HAP-1 (cell line): Measurements from ENCODE around the gene NETO1.

Experiments used
- DNase-seq, 2 experiments: peaks; one replicate each; pipeline ENCODE4 v3.0.0-alpha.2; 2016 to 2020; ENCODE audit warnings: low spot score in 2 of 2
- H3K27me3 ChIP-seq: fragments of 250-450 bp; sonication (Bioruptor Pico); 2 replicates; pipeline ENCODE4 v1.5.1; 2020; ENCODE audit warnings: low read depth, mild to moderate bottlenecking, moderate library complexity
- H3K36me3 ChIP-seq: fragments of 250-450 bp; sonication (Bioruptor Pico); replicated peaks from 2 replicates; pipeline ENCODE4 v1.5.1; 2020; ENCODE audit warnings: mild to moderate bottlenecking
- H3K4me1 ChIP-seq: fragments of 250-450 bp; sonication (Bioruptor Pico); 2 replicates; pipeline ENCODE4 v1.5.1; 2020; ENCODE audit warnings: mild to moderate bottlenecking
- H3K4me3 ChIP-seq: fragments of 250-450 bp; sonication (Bioruptor Pico); 2 replicates; pipeline ENCODE4 v1.5.1; 2020; ENCODE audit warnings: mild to moderate bottlenecking, moderate library complexity
- H3K9me3 ChIP-seq: fragments of 250-450 bp; sonication (Bioruptor Pico); 2 replicates; pipeline ENCODE4 v1.5.1; 2020; ENCODE audit warnings: mild to moderate bottlenecking, moderate library complexity
- in situ Hi-C: fragments of 300-500 bp; cut with MboI; formaldehyde crosslinking; loops from 3 replicates; pipeline ENCODE4 v1.14.3; 2020; ENCODE audit warnings: low sequenced_read_pairs, inconsistent platforms, mixed read lengths

The NETO1 gene

DNA sequence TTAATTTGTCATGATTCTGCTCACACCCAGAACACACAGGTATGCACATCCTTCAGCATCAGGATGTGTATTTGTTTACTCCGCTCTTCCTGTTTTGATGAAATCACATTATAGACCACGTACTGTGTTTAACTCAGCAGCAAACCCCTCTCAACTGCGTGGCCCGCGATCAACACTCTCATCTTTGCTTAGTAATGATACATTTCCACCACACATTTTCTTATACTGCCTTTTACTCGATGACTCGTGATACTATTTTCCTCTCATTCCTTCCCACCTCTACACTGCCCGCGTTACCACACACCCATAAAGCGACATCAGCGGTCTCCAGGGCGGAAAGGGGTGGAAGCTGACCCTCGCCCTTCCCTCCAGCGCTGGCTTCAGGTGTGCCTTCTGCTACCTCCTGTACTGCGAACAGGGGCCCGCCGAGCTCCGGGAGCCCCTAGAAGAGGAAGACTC, 1.3 kb downstream of the NETO1 start:
- Histone ChIP-seq H3K27me3 (no peaks in the 10 kb centered on the region), H3K4me1 (no peaks in the 10 kb centered on the region), H3K36me3 (no peaks in the 10 kb centered on the region), H3K9me3 (no peaks in the 10 kb centered on the region), H3K4me3 (no peak overlapping the region)
- in situ Hi-C loops = no loop called here
- no peak for DNase-seq

DNA sequence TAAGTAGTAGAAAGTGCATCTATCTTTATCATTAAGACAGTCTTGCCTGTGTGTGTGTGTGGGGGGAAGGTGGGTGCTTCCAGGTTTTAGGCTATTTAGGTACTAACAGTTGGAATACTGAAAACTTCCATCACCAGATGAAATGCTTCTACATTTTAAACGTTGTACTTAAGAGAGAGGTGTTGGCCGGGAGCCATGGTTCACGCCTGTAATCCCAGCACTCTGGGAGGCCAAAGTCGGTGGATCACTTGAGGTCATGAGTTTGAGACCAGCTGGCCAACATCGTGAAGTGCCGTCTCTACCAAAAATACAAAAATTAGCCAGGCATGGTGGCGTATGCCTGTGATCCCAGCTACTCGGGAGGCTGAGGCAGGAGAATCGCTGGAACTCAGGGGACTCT, 4.0 kb downstream of the NETO1 start:
- no peak overlapping the region for H3K4me3 ChIP-seq
- in situ Hi-C loops = no loop called here
- H3K9me3 ChIP-seq = no peaks in the 10 kb centered on the region; the same call in 1 of the 2 replicates
- no peaks in the 10 kb centered on the region for H3K27me3 ChIP-seq
- no peak for DNase-seq
- H3K36me3 ChIP-seq = no peaks in the 10 kb centered on the region
- no peaks in the 10 kb centered on the region for H3K4me1 ChIP-seq

DNA sequence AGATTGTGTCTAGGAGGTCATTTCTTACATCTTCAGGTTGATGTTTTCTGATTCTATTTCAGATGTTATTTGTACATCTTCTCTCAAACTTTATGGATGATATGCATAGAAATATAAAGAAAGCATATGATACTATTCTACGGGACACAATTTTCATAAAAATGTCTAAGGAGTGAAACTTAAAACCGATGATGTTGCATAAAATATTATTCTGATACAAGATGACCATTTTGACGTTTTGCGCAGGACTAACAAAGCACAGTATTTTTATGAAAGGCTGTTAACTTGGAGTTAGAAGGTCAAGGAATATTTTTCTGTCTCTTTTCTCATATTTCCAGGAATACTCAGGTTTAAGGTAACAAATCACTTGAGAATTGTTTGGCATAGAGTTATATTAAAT, 8.7 kb downstream of the NETO1 start:
- in situ Hi-C loops = no loop called here
- no peaks in the 10 kb centered on the region for H3K36me3 ChIP-seq
- DNase-seq = no peak

DNA sequence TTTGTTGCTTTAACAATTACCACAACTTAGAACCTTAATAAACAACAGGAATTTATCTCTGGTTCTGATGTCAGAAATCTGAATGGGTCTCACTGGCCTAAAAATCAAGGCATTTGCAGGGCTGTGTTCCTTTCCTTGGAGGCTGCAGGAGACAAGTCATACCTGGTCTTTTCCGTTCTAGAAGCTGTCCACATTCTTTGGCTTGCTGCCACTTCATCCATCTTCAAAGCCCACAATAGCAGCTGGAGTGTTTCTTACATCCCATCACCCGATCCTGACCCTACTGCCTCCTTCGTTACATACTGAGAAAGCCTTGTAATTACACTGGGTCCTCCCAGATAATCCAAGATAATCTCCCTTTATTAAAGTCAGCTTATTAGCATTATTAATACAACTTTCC, 18.1 kb downstream of the NETO1 start:
- no peaks in the 10 kb centered on the region for H3K27me3 ChIP-seq
- H3K9me3 ChIP-seq = no peaks in the 10 kb centered on the region
- H3K4me3 ChIP-seq = no peak overlapping the region
- in situ Hi-C loops = no loop called here
- H3K36me3 ChIP-seq = no peaks in the 10 kb centered on the region
- H3K4me1 ChIP-seq = no peaks in the 10 kb centered on the region
- DNase-seq = no peak

More for the DNA sequence above, 8.7 kb downstream of the NETO1 start:
- no peak overlapping the region for H3K4me3 ChIP-seq
- H3K4me1 ChIP-seq = no peaks in the 10 kb centered on the region
- H3K27me3 ChIP-seq = no peaks in the 10 kb centered on the region
- no peaks in the 10 kb centered on the region; the same call in 1 of the 2 replicates for H3K9me3 ChIP-seq

DNA sequence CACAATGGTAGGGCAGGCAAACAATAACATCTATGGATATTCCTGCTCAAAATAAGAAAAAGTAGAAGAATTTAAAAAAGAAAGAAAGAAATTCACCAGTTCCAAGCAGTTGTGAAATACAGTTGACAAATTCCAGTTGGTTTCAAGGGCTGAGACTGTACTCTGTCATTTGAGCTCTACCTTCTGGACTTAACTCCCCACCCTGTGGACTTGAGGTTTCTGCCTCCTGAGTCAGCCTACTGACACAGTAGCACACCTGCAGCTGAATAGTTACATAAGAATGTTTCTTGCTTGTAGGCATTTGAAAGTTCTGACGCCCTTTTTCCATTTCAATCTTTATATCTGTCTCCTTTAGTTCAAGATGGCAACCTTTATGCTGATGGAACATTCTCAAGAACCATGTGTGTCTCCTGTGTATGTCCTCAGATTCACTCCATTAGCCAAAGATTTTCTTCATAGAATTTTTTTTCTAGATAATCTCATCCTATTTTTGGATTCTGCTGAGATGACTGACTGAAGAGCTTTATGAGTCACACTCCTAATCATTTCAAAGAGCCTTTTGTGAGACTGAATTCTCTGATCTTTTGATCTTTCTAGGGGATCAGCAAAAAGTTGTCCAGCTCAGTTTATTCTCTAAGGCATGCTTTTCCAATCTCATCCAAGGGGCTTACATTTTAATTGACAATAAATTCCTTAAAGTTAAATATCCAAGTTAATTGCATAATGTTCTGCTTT, 19.1 kb downstream of the NETO1 start:
- H3K36me3 ChIP-seq = no peaks in the 10 kb centered on the region
- no peak overlapping the region for H3K4me3 ChIP-seq
- DNase-seq = no peak
- in situ Hi-C loops = no loop called here
- no peaks in the 10 kb centered on the region for H3K4me1 ChIP-seq
- H3K9me3 ChIP-seq = no peaks in the 10 kb centered on the region
- no peaks in the 10 kb centered on the region for H3K27me3 ChIP-seq

DNA sequence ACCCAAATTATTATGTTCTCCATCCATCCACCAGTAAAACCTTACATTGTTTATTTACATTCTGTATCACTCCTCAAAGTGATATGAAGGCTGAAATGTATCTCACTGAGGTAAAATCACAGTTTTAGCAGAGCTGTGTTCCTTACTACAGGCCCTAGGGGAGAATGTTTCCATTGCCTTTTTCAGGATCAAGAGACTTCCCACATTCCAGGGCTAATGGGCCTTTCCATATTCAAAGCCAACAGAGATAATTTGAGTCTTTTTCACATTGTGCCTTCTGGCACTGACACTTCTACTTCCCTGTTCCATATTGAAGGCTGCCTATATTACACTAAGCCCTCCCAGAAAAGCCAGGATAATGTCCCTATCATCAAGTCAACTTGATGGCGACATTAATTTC, 20.0 kb downstream of the NETO1 start:
- Histone ChIP-seq H3K27me3 (no peaks in the 10 kb centered on the region), H3K9me3 (no peaks in the 10 kb centered on the region), H3K36me3 (no peaks in the 10 kb centered on the region), H3K4me1 (no peaks in the 10 kb centered on the region), H3K4me3 (no peak overlapping the region)
- in situ Hi-C loops = no loop called here
- DNase-seq = no peak

DNA sequence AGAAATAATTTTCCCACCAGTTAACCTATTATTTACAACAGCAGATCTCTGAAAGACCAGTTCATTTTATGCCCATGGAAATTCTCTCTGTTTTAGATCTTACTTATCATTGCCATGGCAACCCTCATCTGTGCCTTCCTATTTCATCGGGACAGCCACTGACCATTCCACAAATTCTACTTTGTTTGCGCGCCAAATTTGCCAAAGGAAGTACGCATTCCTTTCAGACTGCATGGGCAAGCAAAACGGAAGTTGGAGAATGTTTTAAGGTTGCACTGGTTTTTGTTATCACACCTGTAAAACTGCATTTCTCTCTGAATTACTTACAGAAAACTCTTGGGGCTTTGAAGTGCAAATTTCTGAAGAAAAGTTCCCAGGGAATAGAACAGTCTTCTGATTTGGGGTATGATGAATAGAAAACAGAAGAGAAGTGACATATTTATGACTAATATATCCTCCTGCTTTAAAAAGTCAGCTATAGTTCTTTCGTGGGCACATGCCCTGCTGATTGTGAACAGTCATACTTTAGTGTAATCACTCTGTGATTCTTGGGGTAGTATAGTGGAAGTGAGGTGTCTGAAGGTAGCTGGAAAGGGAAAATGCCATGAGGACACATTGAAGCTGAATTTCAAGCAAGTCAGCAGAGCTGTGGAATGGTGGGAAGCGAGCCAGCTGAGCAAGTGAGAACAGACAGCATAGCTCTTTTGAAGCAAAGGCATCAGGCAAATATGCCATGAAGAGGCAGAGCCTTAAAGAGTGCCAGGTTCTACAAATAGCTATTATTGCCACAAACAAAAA, 20.9 kb downstream of the NETO1 start:
- Histone ChIP-seq H3K9me3 (no peaks in the 10 kb centered on the region), H3K4me3 (no peak overlapping the region), H3K36me3 (no peaks in the 10 kb centered on the region), H3K27me3 (no peaks in the 10 kb centered on the region), H3K4me1 (no peaks in the 10 kb centered on the region)
- no peak for DNase-seq
- in situ Hi-C loops = no loop called here

DNA sequence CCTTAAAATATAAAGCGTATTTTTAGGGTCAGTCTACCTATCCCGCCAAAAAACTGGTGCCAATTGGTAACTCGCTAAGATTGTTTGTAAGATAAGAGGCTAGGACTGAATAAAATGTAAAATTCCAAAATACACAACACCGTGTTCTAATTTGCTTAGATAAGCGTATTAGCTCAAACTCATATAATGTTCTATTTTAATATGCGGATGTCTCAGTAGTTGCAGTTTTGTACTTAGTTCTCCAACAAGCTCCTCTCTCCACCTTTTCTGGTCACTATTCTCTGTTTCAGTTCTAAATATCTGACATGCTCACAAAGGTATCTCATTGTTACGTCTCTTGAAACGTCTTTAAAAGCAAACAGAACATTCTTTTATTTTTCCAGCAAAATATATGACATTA, 24.0 kb downstream of the NETO1 start:
- in situ Hi-C loops = no loop called here
- DNase-seq = no peak
- no peaks in the 10 kb centered on the region for H3K4me1 ChIP-seq
- no peaks in the 10 kb centered on the region for H3K27me3 ChIP-seq
- H3K36me3 ChIP-seq = no peaks in the 10 kb centered on the region
- H3K4me3 ChIP-seq = no peak overlapping the region
- no peaks in the 10 kb centered on the region for H3K9me3 ChIP-seq

DNA sequence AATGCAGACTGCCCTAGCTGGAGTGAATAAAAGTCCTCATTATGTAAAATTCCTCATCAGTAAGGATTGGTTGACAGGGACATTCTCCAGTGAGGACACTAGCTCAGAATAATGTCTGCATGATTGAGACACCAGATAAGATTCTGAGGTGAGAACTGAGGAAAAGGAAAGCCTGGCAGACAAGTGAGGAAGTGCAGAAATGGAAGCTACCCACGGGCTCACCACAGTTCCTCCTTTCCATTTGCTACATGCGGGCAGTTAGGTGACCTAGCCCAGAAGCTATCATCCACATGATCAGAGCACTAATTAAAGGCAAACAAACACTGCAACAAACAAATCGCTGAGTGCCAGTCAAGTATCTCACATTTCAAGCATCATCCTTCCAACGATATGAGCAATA, 27.7 kb downstream of the NETO1 start:
- no peaks in the 10 kb centered on the region for H3K27me3 ChIP-seq
- in situ Hi-C loops = no loop called here

DNA sequence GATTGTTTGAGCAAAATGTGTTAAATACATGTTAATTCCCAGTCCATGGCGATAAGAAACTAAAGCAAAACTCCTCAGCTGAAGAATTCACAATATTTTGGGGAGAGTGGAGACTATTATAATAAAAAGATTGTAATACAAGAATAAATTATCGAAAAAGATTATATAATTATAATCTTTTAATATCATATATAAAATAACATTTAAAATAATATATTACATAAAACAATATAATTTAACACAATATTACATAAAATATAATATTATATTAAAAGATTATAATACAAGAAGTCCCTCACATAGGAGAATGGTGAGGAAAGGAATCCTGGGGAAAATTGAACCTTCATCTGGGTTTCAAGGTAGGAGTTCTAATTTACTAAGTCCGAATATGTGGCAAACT, 33.1 kb downstream of the NETO1 start:
- in situ Hi-C loops = no loop called here
- H3K4me1 ChIP-seq = no peaks in the 10 kb centered on the region
- no peaks in the 10 kb centered on the region for H3K36me3 ChIP-seq
- no peaks in the 10 kb centered on the region for H3K9me3 ChIP-seq
- no peaks in the 10 kb centered on the region for H3K27me3 ChIP-seq
- H3K4me3 ChIP-seq = no peak overlapping the region
- DNase-seq = no peak

More for the DNA sequence above, 27.7 kb downstream of the NETO1 start:
- no peaks in the 10 kb centered on the region for H3K9me3 ChIP-seq
- no peak for DNase-seq
- no peaks in the 10 kb centered on the region for H3K4me1 ChIP-seq
- H3K4me3 ChIP-seq = no peak overlapping the region
- no peaks in the 10 kb centered on the region for H3K36me3 ChIP-seq

DNA sequence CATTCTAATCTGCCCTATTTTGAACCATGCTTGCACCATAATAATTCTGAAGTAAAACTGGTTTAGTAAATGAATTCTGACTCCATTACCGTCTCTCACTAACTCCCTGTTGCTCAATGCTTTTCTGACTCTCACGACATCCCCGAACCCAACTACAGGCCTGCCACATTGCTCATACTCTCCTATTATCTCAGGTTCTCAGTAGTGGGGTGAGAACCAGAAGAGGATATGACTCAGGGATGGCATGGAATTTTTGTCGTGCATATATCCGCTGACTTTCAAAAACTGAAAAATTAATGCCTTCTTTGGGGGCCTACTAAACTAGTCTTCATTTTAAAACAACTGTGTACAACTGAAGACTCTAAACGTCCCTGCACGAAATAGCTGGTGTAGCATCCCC, 34.3 kb downstream of the NETO1 start:
- DNase-seq = no peak
- H3K4me1 ChIP-seq = no peaks in the 10 kb centered on the region
- H3K36me3 ChIP-seq = no peaks in the 10 kb centered on the region
- H3K9me3 ChIP-seq = no peaks in the 10 kb centered on the region
- no peaks in the 10 kb centered on the region for H3K27me3 ChIP-seq
- in situ Hi-C loops = no loop called here
- H3K4me3 ChIP-seq = no peak overlapping the region

DNA sequence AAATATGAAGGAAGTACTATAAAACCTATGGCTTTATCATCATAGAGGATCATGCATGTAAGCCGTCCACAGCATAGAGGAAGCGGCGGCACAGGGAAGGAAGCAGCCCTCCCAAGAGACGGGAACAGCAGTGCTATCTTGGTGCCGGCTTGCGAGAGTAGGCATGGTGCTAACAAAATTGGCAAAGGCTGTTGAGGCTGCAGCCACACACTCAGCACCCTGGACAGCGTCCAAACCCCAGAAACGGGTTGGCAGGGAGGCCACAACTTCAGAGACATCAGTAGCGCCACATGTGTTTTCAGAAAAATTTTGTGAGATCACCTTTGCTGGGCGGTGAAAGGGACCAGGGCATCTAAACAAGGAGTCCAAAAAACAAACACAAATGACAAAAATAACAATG, 37.7 kb downstream of the NETO1 start:
- Histone ChIP-seq H3K36me3 (no peaks in the 10 kb centered on the region), H3K4me3 (no peak overlapping the region), H3K9me3 (no peaks in the 10 kb centered on the region), H3K4me1 (no peaks in the 10 kb centered on the region), H3K27me3 (no peaks in the 10 kb centered on the region)
- no peak for DNase-seq
- in situ Hi-C loops = no loop called here

DNA sequence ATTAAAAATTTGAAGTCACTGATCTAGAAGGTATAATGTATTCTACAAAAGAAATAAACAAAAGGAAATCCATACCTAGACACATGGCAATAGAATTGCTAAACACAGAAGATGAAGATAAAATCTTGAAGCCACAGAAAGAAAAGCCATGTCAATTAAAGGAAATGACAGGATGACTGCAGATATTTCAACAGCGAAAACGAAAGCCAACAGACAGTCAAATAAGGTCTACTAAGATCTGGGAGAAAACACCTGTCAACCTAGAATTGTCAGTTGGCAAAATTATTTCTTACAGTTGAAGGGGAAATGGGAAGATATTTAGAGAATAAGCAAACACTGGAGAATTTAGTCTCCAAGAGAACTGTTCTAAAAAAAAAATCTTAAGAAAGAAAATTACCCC, 39.2 kb downstream of the NETO1 start:
- in situ Hi-C loops = no loop called here
- H3K27me3 ChIP-seq = no peaks in the 10 kb centered on the region
- H3K4me1 ChIP-seq = no peaks in the 10 kb centered on the region
- DNase-seq = no peak
- H3K4me3 ChIP-seq = no peak overlapping the region
- H3K36me3 ChIP-seq = no peaks in the 10 kb centered on the region
- no peaks in the 10 kb centered on the region for H3K9me3 ChIP-seq

DNA sequence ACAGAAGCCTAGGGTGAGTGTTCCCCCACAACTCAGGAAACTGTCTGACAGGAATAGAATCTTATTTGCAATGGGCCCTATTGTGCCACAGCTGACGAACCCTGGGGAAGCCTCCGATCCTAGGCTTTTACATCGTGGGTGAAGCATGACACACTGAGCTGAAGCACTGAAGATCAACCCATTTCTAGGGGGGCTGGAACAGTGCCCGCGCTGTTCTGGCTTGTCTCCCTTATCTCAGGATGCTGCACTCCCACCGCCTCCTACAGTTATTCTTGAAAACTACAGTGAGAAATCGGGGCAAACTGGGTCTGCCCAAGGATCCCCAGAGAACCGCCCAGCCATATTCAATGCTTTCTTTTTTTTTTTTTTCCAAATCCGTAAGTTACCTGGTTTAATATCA, 41.1 kb downstream of the NETO1 start:
- no peaks in the 10 kb centered on the region for H3K27me3 ChIP-seq
- in situ Hi-C loops = no loop called here
- no peaks in the 10 kb centered on the region for H3K36me3 ChIP-seq
- no peak for DNase-seq
- no peak overlapping the region for H3K4me3 ChIP-seq
- H3K4me1 ChIP-seq = no peaks in the 10 kb centered on the region
- no peaks in the 10 kb centered on the region for H3K9me3 ChIP-seq
